ENCODE measurements around the gene KCNJ6. TPM values are rescaled to one million over a fixed set of nuclear protein-coding genes. Genes with fewer than 3 reads are reported as not detected.
"Not testable (repeated sequence)": the region's sequence is repeated elsewhere in the genome, so short reads cannot be mapped to it uniquely, and the experiment has no call there.

KCNJ6 gene
- total RNA-seq, 1 donor = under 0.01 TPM

DNA sequence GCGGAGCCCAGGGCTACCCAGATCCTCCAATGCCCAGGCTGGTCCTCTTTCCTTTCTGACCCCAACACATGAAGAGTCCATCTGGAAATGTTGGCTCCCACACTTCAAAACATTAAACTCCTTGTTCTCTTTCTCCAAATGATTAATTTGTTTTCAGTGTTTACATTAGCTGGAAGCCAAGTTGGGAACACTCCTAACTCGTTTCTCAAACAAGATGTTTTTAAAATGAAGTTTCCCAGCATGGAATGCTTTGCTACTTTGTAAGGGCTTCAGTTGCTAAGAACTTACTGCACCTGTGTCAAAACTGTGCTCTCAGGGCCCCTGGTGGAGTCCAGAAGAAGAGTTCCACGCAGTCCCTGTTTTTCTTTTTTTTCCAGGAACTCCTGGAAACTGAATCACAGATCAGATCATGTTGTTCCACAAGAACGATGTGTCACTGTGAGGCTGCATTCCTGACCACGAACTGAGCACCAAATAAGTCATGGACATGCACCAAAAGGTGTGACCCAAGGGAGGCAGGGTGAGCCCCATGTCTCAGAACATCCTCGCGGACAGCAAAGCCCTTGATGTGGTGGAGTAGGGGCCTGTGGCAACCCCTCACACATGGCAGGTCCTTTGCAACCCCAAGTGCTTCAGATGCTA lies 257.3 kb downstream of the KCNJ6 start:
- DNase-seq (ENCODE audit: low read depth in 2 of 3, low spot score in 2 of 3) = no peak

DNA sequence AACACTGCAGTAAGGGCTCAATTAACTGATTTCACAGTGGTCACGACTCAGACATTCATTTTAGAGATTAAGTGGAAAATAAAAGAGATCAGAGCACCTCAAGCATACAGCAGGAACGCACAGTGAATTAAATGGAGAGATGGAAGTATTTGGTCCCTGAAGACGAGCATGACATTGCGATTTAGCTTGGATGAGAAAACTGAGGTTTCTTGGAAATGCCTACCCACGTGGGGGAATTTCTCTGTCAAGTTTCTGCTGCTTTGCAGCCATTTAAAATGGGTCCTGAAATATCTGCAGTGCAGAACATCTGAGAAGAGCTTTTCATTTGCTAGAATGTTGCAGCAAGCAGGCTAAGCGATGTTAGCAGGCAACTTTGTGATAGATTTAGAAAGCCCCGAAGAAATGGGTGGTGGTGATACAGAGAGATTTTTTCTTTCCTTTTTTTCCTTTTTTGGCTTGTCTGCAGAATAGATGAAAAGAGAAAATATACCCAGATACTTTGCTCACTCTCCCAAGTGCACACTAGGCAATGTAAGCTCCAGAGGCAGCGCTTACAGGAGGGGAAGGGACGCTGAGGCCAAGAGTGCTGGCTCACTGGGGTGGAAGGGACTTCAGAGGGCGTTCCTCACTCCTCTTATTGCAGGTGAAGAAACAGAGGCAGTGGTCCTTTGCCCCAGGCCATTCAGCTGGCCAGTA lies 258.0 kb downstream of the KCNJ6 start:
- no peak for DNase-seq (ENCODE audit: low read depth in 2 of 3, low spot score in 2 of 3)

DNA sequence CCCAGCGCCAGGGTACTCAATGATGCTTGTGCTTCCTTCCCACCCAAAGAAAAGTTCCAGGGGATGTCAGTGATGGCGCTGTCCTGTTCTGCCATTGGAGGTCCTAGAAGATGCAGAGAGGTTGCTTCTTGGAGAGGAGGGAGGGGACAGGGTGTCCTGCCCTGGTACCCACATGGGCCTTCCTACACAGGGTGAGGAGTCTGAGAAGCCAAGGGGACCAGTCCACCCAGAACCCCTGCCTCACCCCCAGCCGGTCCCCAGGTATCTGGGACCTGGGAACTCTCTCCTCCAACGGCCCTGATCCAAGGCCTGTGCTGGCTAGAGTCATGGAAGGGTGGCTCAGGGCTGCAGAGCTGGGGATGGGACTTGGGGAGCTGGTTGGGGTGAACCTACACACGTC lies 259.4 kb downstream of the KCNJ6 start:
- no peak for DNase-seq (ENCODE audit: low read depth in 2 of 3, low spot score in 2 of 3)

DNA sequence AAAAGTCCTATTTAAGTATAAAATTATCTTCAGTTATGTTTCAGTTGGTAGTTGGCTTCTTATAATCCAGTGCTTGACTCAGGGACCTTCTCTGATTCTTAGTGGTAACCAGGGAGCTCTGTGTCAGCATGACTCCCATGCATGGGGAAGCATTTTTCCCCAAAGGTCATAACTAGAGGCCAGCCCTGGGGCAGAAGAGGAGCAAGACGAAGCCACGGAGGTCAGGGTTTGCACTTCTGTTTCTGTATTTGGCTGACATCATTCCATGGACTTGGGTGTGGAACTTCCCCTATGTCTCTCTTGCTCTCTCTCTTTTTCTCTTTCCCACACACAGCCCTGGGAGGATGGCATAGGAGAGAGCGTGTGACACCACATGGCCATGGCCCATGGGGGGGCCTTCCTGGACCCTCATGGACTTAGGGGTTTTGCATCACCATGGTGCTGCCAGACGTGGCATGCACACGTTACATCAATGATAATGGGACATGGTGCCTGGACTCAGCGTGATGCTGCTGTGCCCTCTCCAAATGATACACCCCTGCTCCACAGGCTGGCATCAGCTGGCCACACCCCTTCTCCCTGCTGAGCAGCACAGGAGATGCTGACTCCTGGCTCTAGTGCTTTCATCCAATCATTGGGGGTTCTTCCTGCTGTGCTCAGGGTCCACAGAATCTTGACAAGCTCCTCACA lies 260.5 kb downstream of the KCNJ6 start:
- no peak for DNase-seq (ENCODE audit: low read depth in 2 of 3, low spot score in 2 of 3)

DNA sequence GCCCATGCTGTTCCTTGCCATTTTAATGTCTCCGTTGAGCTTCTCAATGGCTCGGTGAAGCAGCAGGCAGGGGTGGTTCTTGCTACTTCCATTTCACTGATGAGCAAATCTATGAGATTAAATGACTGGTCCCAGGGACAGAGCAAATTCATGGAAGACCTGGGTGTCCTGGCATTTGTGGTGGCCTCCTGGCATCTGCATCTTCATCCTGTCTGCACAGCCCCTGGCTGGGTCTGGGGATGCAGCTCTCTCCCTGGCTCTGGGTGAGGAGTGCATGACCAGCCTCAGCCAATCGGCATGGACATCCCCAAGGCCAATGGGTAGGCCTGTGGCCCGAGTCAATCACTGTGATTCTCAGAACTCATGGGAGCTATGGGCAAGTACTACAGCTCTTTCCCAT lies 261.7 kb downstream of the KCNJ6 start:
- no peak for DNase-seq (ENCODE audit: low read depth in 2 of 3, low spot score in 2 of 3)

DNA sequence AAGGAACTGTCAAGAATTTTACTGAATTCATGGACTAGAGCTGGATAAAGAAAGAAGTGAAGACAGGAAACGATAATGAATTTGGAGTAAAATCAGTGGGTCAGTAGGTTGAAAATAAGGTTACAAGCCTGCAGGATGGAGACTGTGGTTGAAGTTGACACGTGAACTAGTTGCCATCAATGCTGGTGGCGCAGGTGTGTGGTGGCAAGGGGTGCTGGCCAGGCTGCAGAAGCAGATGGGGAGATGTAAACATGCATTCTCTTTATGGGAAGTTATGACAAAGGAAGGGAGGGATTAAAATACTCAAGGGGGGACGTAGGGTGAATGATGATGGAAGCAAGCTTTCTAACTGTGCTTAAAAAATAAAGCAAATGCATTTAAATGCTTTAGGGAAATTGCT lies 263.1 kb downstream of the KCNJ6 start:
- no peak for DNase-seq (ENCODE audit: low read depth in 2 of 3, low spot score in 2 of 3)

DNA sequence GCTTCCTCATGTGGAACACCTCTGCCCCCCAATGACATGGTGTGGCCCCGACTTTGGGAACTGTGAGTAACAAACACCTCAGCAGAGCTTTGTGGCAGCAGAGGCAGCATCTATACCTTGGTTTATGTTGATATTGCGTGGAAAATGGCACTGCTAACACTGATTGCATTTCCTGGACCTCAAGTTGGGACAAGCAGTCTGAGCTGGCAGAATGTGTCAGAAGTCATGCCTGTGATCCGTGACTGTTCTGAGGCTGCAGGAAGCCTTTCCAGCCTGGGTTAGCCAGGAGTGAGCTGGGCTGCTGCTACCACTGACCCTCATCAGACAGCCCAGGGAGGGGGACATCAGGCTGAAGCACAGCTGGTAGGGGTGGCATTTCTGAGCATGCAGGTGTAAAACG lies 268.5 kb downstream of the KCNJ6 start:
- DNase-seq (ENCODE audit: low read depth in 2 of 3, low spot score in 2 of 3) = no peak

DNA sequence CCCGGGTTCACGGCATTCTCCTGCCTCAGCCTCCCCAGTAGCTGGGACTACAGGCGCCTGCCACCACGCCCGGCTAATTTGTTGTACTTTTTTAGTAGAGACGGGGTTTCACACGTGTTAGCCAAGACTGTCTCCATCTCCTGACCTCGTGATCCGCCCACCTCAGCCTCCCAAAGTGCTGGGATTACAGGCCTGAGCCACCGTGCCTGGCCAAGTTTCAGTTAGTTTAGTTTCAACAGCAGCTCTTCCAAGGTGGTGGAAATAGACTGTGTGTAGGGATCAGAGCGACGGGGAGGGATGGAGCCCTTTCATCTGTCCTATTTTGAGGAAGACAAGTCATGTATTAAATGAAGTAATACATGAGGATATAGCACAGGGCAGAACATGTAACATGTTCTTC lies 269.5 kb downstream of the KCNJ6 start:
- not testable (repeated sequence) for DNase-seq (ENCODE audit: low read depth in 2 of 3, low spot score in 2 of 3)

DNA sequence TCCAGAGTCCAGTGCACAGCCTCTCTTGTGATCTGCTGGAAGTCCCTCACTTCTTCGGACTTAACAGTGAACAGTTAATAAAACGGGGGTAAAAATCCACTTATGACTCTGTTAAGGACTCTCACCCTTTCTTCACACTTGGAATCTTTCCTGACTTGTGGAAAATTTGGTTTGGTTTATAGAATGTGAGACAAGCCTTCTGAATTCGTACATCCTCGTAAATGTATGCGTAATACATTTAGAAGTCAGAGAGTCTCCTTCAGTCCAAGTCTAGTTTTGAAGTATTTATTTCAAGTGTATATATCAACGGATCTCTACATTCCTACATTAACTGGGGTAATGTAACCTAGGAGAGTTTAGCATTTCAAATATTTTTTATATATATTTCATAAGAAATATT lies 270.4 kb downstream of the KCNJ6 start:
- DNase-seq (ENCODE audit: low read depth in 2 of 3, low spot score in 2 of 3) = no peak

DNA sequence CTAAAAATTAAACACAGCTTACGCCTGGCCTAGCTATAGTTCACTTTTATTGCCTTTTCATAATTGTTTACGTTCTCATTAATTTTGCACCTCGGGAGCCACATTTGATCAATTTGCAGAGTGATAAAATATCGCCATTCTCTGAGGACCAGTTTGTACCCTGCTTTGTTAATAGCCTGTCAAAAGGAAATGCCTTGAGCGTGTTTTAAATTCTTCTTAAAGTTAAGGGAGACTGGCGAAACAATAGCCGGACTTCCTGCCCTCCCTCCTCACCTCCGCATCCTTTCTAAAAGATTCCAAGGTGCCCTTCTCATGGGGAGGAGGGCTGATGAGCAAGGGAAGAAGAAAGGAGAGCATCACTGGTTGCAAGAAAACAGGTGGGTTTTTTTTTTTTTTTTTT lies 271.6 kb downstream of the KCNJ6 start:
- no peak for DNase-seq (ENCODE audit: low read depth in 2 of 3, low spot score in 2 of 3)

DNA sequence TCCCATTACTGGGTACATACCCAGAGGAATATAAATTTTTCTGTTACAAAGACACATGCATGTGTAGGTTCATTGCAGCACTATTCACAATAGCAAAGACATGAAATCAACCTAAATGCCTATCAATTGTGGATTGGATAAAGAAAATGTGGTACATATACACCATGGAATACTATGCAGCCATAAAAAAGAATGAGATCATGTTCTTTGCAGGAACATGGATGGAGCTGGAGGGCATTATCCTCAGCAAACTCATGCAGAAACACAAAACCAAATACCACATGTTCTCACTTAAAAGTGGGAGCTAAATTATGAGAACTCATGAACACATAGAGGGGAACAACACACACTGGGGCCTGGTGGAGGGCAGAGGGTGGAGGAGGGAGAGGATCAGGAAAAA lies 272.4 kb downstream of the KCNJ6 start:
- DNase-seq (ENCODE audit: low read depth in 2 of 3, low spot score in 2 of 3) = not testable (repeated sequence)

DNA sequence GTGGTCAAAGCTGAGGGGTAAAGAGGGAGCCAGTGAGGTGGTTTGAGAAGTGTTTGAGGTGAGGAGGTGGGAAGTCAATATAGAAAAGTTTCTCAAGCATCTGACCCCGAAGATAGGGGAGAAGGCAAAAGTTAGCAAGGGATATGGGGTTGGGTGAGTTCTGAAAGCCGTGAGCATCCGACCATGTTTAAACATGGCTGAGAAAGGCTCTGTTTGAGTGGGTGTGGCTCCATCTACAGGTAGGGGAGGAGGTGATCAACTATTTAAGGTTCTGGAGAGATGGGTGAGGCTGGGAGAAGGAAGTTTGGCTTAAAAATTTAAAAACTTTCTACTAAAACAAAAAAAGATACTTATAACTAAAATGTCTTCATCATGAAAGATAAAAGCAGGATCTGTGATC lies 273.8 kb downstream of the KCNJ6 start:
- peak; percentile 1 to 49 (median 13) for DNase-seq (ENCODE audit: low read depth in 2 of 3, low spot score in 2 of 3)

DNA sequence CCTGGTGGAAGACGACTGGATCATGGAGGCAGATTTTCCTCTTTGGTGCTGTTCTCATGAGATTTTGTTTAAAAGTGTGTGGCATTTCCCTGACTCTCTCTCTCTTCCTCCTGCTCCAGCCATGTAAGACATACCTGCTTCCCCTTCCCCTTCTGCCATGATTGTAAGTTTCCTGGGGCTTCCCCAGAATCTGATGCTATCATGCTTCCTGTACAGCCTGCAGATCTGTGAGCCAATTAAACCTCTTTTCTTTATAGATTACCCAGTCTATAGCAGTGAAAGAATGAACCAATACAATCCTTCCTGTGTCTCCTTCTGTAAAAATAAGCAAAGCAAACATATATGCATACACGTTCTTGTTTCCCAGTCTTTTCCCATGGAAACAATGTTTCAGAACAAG lies 276.5 kb downstream of the KCNJ6 start:
- no peak for DNase-seq (ENCODE audit: low read depth in 2 of 3, low spot score in 2 of 3)

DNA sequence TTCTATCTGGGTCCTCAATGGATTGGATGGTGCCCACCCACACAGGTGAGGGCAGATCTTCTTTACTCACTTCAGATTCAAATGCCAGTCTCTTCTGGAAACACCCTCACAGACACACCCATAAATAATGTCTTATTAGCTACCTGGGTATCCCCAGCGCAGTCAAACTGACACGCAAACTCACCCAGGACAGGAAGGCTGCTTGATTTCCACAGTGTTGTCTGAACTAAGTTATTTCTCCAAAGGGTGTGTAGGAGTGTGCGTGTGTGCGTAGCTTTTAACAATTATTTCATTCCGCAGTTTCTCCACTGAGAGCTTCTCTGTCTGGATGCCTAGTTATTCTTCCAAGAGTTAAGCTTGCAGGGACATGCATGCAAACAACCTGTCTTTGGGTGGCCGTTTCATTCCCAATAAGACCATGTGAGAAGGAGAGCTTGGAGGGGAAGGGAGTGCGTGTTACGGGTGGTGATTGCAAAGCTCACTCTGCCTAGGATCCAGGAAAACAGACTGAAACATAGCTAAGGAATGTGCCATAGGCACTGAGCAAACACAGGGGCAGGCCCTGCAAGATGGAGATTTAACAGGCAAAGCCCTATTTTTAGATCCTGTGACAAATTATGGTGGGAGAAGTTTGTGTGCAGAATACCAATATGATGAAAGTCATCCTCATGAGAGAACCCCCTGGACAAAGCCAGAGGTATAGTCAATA lies 280.0 kb downstream of the KCNJ6 start:
- DNase-seq (ENCODE audit: low read depth in 2 of 3, low spot score in 2 of 3) = no peak

DNA sequence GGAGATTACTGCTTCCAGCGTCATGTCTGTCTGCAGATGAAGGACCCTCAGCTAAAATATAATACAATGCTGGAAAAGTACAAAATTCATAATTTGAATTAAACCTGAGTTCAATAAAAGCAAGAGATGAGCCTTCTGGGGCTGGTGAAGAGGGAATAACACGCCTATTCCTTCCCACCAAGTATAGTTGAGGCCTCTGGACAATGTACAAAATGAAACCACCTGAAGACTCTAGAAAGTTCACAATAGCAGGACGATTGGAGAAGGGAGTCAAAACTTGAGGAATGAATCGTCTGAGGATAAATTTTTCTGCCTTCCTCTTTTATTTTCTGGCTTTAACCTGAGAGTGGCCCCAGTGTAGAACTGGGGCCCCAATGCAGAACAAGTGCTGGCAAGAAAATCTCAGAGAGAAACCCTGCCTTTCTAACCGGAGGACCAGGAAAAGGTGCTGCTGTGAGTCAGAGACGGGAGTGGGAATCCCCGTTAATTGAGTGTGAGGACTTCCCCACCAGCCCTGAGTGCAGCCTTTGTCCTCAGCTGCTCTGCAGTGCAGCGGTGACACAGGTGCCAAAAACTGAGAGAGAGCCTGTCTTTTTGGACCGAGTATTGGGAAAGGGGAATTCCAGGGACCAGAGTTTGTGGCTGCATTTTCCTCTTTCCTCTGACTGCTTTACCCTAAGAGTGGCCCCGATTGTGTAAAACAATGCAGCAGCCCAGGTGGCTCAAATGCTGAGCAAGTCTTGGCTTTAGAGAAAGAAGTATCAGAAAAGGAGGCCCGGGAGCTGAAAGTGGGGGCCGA lies 284.7 kb downstream of the KCNJ6 start:
- DNase-seq (ENCODE audit: low read depth in 2 of 3, low spot score in 2 of 3) = peak in 1 of 3 donors; percentile 16

DNA sequence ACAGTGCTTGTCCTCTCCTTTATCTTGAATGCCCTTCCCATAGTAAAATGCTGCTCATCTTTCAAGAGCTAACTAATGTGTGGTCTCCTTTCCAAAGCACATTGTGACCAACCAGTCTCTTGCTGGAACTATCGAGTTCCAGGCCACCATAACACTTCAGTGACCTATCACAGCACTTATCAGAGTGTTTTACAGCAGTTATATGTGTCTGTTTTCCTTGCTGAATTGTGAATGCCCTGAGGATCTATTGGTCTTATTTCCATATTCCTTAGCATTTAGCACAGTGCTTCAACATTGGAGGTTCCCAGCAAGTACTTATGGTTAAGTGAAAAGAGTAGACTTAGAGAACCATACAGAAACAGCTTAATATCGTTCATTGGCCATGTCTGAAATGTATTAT lies 285.4 kb downstream of the KCNJ6 start:
- DNase-seq (ENCODE audit: low read depth in 2 of 3, low spot score in 2 of 3) = no peak

DNA sequence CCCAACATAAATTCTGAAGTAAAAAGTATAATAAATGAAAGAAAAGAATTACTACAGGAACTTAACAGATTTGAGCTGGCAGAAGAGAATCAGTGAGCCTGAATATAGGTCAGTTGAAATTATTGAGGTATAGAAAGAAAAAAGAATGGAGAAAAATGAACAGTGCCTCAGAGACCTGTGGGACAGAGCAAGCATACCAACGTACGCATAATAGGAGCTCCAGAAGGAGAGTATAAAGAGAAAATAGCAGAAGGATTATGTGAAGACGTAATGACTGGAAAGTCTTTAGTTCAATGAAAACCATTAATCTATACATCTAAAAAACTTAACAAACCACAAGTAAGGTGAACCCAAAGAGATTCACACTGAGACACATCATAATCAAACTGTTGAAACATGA lies 287.9 kb downstream of the KCNJ6 start:
- DNase-seq (ENCODE audit: low read depth in 2 of 3, low spot score in 2 of 3) = no peak

DNA sequence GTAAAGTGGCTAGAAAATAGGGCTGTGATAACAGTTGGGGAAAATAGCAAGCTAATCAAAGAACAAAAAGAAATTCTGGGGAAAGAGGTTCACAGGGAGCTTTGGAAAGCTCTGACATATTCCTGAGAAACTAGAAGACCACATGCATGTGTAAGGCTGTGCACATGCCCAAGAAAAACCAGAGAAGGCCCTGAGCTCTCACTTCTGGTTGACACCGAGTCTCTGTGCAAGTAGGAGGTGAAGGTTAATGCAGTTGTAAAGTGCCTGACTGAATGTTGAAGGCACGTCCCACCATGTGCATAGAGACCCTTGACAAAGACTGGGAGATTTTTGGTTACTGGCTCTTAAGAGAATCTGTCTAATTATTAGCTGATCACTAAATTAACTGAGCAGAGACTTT lies 288.7 kb downstream of the KCNJ6 start:
- no peak for DNase-seq (ENCODE audit: low read depth in 2 of 3, low spot score in 2 of 3)

DNA sequence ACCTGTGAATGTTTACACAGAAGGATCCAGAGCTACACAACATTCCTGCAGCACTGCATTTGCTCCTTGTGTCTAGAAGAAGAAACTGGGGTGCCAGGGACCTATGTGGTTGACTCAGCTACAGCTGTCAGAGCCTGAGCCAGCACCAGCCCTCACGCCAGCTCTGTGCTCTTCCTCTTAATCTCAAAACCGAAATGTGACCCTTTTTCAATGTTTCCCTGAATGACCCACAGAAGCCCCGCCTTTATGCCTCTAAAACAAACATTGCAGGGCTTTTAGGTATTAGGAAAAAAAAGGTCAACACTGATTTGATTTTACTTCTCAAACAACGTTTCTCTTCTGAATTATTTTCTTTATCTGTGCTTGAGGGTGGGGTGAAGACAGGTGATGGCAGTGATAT lies 289.2 kb downstream of the KCNJ6 start:
- no peak for DNase-seq (ENCODE audit: low read depth in 2 of 3, low spot score in 2 of 3)

DNA sequence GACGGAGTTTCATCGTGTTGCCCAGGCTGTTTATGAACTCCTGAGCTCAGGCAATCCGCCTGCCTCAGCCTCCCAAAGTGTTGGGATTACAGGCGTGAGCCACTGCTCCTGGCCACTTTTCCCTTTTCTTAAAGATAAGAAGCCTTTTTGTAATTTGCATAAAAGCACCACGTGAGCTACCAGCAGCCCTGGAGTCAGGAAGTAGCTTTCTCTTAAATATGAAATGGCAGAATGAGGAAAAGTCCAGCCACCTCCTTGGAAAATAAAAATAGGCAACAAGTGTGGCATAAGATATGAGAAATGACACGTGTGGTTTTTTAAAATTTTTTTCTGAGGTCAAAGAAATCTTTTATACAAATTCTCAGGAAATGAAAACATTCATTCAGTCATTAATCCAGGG lies 289.9 kb downstream of the KCNJ6 start:
- no peak for DNase-seq (ENCODE audit: low read depth in 2 of 3, low spot score in 2 of 3)

DNA sequence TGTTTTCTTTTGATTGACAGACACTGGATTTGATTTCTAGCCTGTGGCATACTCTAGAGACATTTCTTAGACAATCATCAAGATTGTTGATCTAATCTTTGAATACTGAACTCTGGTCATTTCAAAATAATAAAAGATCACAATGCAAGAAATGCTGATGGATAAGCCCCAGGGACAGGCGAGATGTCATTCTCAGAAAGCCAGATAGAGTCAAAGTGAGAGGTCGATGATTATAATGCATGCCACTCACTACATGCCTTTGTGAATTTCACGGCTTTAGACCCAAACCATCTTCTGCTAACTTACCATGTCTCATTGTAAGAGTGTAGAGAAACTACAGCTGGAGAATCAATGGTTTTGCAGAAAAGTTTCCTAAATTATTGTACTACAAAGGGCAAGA lies 292.6 kb downstream of the KCNJ6 start:
- no peak for DNase-seq (ENCODE audit: low read depth in 2 of 3, low spot score in 2 of 3)
